Measurements from ENCODE around the gene APBA2.

- no peak for TF ChIP-seq CTCF (IDR thresholded peaks at IDR 0.05)
- no peak for TF ChIP-seq POLR2A (IDR thresholded peaks at IDR 0.05)
- no peak for TF ChIP-seq EP300 (IDR thresholded peaks at IDR 0.05)
- TF ChIP-seq POLR2AphosphoS5 (IDR thresholded peaks at IDR 0.05) = no peak
Observed at GRCh38 chr15:28918141-28918983, 32.6 kb downstream of the APBA2 start.

Data from sigmoid colon (tissue), 4 donors.